Uterus (tissue), 4 donors: ENCODE data around the gene OR2D3. TPM values are rescaled to one million over a fixed set of nuclear protein-coding genes. Genes with fewer than 3 reads are reported as not detected.
"Not testable (repeated sequence)": the region's sequence is repeated elsewhere in the genome, so short reads cannot be mapped to it uniquely, and the experiment has no call there.

Source experiments
- DNase-seq, 2 donors: peaks; one replicate each; pipeline ENCODE4 v3.0.0-alpha.2; 2019 to 2020
- H3K27ac ChIP-seq, 2 donors: fragments of 200-600 bp; sonication (generic); 1 replicate in 1 of 2; 2 replicates in 1 of 2; pipeline ENCODE4 v1.5.1; 2016 to 2018
- H3K27me3 ChIP-seq, 2 donors: fragments of 200-600 bp; sonication (generic); one replicate each; pipeline ENCODE4 v1.5.1; 2018 to 2019; ENCODE audit warnings: control low read depth in 1 of 2
- H3K36me3 ChIP-seq, 2 donors: fragments of 200-600 bp; sonication (generic); one replicate each; pipeline ENCODE4 v1.5.1; 2019; ENCODE audit warnings: control low read depth in 1 of 2
- H3K4me1 ChIP-seq, 2 donors: fragments of 200-600 bp; sonication (generic); one replicate each; pipeline ENCODE4 v1.5.1; 2018 to 2019; ENCODE audit warnings: control low read depth in 1 of 2
- H3K4me3 ChIP-seq, 2 donors: fragments of 200-600 bp; sonication (generic); 1 replicate in 1 of 2; 2 replicates in 1 of 2; pipeline ENCODE4 v1.5.1; 2018 to 2019; ENCODE audit warnings: mild to moderate bottlenecking in 1 of 2
- H3K9me3 ChIP-seq, 2 donors: fragments of 200-600 bp; sonication (generic); one replicate each; pipeline ENCODE4 v1.5.1; 2019; ENCODE audit warnings: control low read depth in 1 of 2
- POLR2A ChIP-seq, 2 donors: fragments of 450-650 bp; IDR thresholded peaks; one replicate each; pipeline ENCODE4 v1.6.1; 2016; ENCODE audit warnings: antibody characterized with exemption in 2 of 2, mild to moderate bottlenecking in 1 of 2, moderate library complexity in 1 of 2
- intact Hi-C: fragments of 100-400 bp; cut with DNase I; formaldehyde crosslinking; loops from one replicate; pipeline ENCODE4 v1.15.1; 2023; ENCODE audit warnings: low total_unique reads
- total RNA-seq, 4 donors: library from RNA; depleted of rRNA in 3 of 4; stranded (reverse); fragments of >200 nt in 3 of 4; gene quantifications; one replicate each; pipeline versions ENCODE4 v1.1.0 to v1.2.4, GENCODE V29; 2014 to 2023
- TF ChIP-seq, protein P1 (sequence below), 4 experiments: fragments of 200-600 bp in 2 of 4; fragments of 450-650 bp in 2 of 4; sonication (generic) in 2 of 4; IDR thresholded peaks; one replicate each; pipeline ENCODE4 v1.5.1; 2016 to 2019; ENCODE audit warnings: antibody characterized with exemption in 4 of 4, mild to moderate bottlenecking in 2 of 4, moderate library complexity in 1 of 4
- donor health status: DM: yes; HTN: yes; CAD: no.

The OR2D3 gene
- total RNA-seq, 4 donors from 2014 or later = not detected

DNA sequence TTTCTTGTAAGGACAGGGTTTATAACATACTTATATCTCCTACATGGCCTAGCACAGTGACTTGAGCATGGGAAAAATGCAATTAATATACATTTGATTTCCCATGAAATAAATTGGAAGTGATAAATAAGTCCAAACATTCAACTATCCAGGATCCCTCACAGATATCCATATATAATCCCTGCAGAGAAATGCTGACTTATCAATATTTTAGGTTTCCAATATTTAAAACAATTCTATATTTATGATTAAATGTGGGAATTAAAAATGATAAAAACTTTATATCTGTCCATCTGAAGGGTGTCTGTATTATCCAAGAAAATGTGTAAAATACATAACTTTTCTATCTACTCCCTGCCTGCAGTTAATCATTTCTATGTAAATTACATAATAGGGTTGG, 38.1 kb upstream of the OR2D3 start:
- no peak overlapping the region for H3K4me3 ChIP-seq
- H3K4me1 ChIP-seq = no peaks in the 10 kb centered on the region
- intact Hi-C loops = no loop called here
- no peak for DNase-seq
- no peaks in the 10 kb centered on the region for H3K27me3 ChIP-seq
- no peaks in the 10 kb centered on the region for H3K36me3 ChIP-seq
- H3K27ac ChIP-seq = no peak overlapping the region
- H3K9me3 ChIP-seq = no peaks in the 10 kb centered on the region
- no peak for TF ChIP-seq POLR2A (IDR thresholded peaks at IDR 0.05)
- TF ChIP-seq, protein P1, sequence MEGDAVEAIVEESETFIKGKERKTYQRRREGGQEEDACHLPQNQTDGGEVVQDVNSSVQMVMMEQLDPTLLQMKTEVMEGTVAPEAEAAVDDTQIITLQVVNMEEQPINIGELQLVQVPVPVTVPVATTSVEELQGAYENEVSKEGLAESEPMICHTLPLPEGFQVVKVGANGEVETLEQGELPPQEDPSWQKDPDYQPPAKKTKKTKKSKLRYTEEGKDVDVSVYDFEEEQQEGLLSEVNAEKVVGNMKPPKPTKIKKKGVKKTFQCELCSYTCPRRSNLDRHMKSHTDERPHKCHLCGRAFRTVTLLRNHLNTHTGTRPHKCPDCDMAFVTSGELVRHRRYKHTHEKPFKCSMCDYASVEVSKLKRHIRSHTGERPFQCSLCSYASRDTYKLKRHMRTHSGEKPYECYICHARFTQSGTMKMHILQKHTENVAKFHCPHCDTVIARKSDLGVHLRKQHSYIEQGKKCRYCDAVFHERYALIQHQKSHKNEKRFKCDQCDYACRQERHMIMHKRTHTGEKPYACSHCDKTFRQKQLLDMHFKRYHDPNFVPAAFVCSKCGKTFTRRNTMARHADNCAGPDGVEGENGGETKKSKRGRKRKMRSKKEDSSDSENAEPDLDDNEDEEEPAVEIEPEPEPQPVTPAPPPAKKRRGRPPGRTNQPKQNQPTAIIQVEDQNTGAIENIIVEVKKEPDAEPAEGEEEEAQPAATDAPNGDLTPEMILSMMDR (IDR thresholded peaks at IDR 0.05) = no peak

DNA sequence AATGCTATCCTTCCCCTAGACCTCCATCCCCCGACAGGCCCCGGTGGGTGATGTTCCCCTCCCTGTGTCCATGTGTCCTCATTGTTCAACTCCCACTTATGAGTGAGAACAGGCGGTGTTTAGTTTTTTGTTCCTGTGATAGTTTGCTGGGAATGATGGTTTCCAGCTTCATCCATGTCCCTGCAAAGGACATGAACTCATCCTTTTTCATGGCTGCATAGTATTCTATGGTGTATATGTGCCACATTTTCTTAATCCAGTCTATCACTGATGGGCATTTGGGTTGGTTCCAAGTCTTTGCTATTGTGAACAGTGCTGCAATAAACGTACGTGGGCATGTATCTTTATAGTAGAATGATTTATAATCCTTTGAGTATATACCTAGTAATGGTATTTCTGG, 33.1 kb upstream of the OR2D3 start:
- H3K27me3 ChIP-seq, H3K4me1 ChIP-seq, H3K9me3 ChIP-seq, intact Hi-C loops, H3K27ac ChIP-seq, DNase-seq, H3K36me3 ChIP-seq, H3K4me3 ChIP-seq: not testable (repeated sequence)

DNA sequence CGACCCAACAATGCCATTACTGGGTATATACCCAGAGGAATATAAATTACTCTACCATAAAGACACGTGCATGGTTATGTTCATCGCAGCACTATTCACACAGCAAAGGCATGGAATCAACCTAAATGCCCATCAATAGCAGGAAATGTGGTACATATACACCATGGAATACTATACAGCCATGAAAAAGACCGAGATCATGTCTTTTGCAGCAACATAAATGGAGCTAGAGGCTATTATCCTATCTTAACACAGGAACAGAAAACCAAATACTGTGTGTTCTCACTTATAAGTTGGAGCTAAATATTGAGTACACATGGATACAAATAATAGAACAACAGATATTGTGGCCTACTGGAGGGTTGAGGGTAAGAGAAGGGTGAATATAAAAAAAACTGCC, 32.0 kb upstream of the OR2D3 start:
- intact Hi-C loops = no loop called here
- H3K27me3 ChIP-seq = no peaks in the 10 kb centered on the region
- no peak overlapping the region for H3K27ac ChIP-seq
- no peak for TF ChIP-seq POLR2A (IDR thresholded peaks at IDR 0.05)
- TF ChIP-seq, protein P1 (IDR thresholded peaks at IDR 0.05) = no peak
- H3K4me1 ChIP-seq = no peaks in the 10 kb centered on the region
- H3K9me3 ChIP-seq = no peaks in the 10 kb centered on the region
- no peaks in the 10 kb centered on the region for H3K36me3 ChIP-seq
- H3K4me3 ChIP-seq = no peak overlapping the region
- no peak for DNase-seq

DNA sequence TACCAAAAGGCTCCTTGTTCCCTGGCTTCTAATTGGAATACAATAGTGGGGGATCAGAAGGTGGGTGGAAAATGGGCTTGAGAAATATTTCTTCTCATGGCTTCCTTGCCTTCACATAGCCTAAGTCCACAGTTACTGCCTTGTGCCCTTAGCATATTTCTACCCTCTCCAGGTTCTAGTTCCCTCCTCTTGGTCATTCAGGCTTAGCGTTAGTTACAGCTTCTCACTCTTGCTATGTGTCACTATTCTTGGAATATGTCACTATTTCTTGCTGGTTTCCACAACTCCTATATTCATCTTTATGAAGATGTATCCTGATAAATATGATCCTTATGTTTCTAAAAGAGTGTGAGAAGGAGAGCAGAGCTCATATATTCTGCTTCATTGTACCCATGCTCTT, 31.0 kb upstream of the OR2D3 start:
- H3K9me3 ChIP-seq = no peaks in the 10 kb centered on the region
- H3K27ac ChIP-seq = no peak overlapping the region
- H3K27me3 ChIP-seq = no peaks in the 10 kb centered on the region
- H3K36me3 ChIP-seq = no peaks in the 10 kb centered on the region
- intact Hi-C loops = no loop called here
- no peak overlapping the region for H3K4me3 ChIP-seq
- no peak for DNase-seq
- H3K4me1 ChIP-seq = no peaks in the 10 kb centered on the region
- no peak for TF ChIP-seq POLR2A (IDR thresholded peaks at IDR 0.05)
- TF ChIP-seq, protein P1 (IDR thresholded peaks at IDR 0.05) = no peak

DNA sequence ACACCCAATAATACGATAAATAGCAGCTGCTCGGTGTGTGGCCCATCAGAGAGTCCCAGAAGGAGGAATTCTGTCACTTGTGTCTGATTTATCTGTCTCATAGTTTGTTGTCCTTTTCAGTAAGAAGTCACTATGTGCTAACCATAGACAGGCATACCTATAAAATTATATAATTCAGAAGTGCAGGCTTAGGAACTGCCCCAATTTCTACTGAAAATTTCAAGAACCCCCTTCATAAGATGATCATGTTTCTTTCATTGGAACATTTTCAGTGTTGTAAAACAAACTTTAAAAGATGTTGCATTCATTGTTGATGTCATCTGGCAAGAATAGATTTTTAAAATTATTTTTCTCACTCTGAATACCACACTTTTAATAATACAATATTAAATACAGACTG, 28.4 kb upstream of the OR2D3 start, which contains the start of gene OR2D2:
Gene OR2D2, minus strand, starts transcription at position 101 of the 400 bp plus-strand sequence. Its CDS starts 0 bp downstream, at position 101.
- DNase-seq = no peak
- Histone ChIP-seq H3K27me3 (no peaks in the 10 kb centered on the region), H3K36me3 (no peaks in the 10 kb centered on the region), H3K4me3 (no peak within 1 kb of the TSS), H3K9me3 (no peaks in the 10 kb centered on the region), H3K4me1 (no peaks in the 10 kb centered on the region), H3K27ac (no peak within 1 kb of the TSS)
- TF ChIP-seq POLR2A (IDR thresholded peaks at IDR 0.05) = no peak
- TF ChIP-seq, protein P1 (IDR thresholded peaks at IDR 0.05) = no peak
- intact Hi-C loops = no loop called here

DNA sequence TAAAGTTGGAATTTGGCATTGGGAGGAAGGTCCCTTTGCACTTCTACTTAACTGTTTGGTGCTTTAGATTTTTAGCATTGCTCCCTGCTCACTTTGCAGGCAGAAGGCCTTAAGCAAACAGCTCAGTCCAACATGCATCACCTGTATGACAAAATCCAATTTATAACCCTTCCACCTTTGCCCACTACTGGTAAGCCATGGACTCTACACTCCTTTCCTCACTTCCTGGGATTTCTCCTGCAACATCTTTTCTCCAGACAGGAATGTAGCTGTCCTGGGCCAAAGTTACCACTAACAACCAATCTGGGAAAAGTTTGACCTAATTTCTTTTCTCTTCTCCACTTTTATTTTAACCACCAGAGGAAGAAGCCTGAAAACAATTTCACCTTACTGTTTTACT, 26.7 kb upstream of the OR2D3 start:
- no peak for DNase-seq
- Histone ChIP-seq H3K27me3 (no peaks in the 10 kb centered on the region), H3K9me3 (no peaks in the 10 kb centered on the region), H3K4me3 (no peak overlapping the region), H3K4me1 (no peaks in the 10 kb centered on the region), H3K27ac (no peak overlapping the region), H3K36me3 (no peaks in the 10 kb centered on the region)
- intact Hi-C loops = no loop called here
- no peak for TF ChIP-seq POLR2A (IDR thresholded peaks at IDR 0.05)
- TF ChIP-seq, protein P1 (IDR thresholded peaks at IDR 0.05) = no peak
